Breast epithelium (tissue), 3 donors: ENCODE results near the gene CCDC144A.

Experiments
- CTCF ChIP-seq, 3 donors: fragments of 450-650 bp; IDR thresholded peaks; one replicate each; pipeline ENCODE4 v1.5.1; 2016 to 2017; ENCODE audit warnings: antibody characterized with exemption in 3 of 3, mild to moderate bottlenecking in 3 of 3, moderate library complexity in 3 of 3
- POLR2AphosphoS5 ChIP-seq, 3 donors: sonication (generic); formaldehyde crosslinking; IDR thresholded peaks; one replicate each; pipeline ENCODE4 v1.6.1; 2017; ENCODE audit warnings: antibody characterized with exemption in 3 of 3

- TF ChIP-seq CTCF (IDR thresholded peaks at IDR 0.05) = no peak
- no peak for TF ChIP-seq POLR2AphosphoS5 (IDR thresholded peaks at IDR 0.05)
These were observed 128.3 kb downstream of the CCDC144A start for GRCh38 chr17:16818340-16818739.
